Testis (tissue), 3 donors: ENCODE results near the gene AK1. TPM values are rescaled to one million over a fixed set of nuclear protein-coding genes. Genes with fewer than 3 reads are reported as not detected.

Source experiments
- DNase-seq: peaks from one replicate; pipeline ENCODE4 v3.0.0-alpha.2; 2019
- H3K27ac ChIP-seq, 2 donors: fragments of 200-600 bp; sonication (generic); one replicate each; pipeline ENCODE4 v1.5.1; 2019
- H3K27me3 ChIP-seq: fragments of 200-600 bp; sonication (generic); one replicate; pipeline ENCODE4 v1.5.1; 2019
- H3K36me3 ChIP-seq: fragments of 200-600 bp; sonication (generic); one replicate; pipeline ENCODE4 v1.5.1; 2017; ENCODE audit warnings: low read depth; ENCODE audit errors: missing control alignments
- H3K4me1 ChIP-seq: fragments of 200-600 bp; sonication (generic); one replicate; pipeline ENCODE4 v1.5.1; 2019
- H3K4me3 ChIP-seq, 2 donors: fragments of 200-600 bp; sonication (generic); one replicate each; pipeline ENCODE4 v1.5.1; 2017 to 2019
- H3K9me3 ChIP-seq: fragments of 200-600 bp; sonication (generic); one replicate; pipeline ENCODE4 v1.5.1; 2017
- CTCF ChIP-seq, 3 experiments: fragments of 450-650 bp in 2 of 3; fragments of 200-600 bp in 1 of 3; sonication (generic) in 1 of 3; IDR thresholded peaks; one replicate each; pipeline ENCODE4 v1.5.1; 2016 to 2019; ENCODE audit warnings: antibody characterized with exemption in 3 of 3, mild to moderate bottlenecking in 2 of 3, moderate library complexity in 1 of 3
- POLR2A ChIP-seq: fragments of 450-650 bp; IDR thresholded peaks from one replicate; pipeline ENCODE4 v1.6.1; 2017; ENCODE audit warnings: antibody characterized with exemption, mild to moderate bottlenecking, moderate library complexity
- WGBS, 2 donors: methylation state at CpG; one replicate each; pipeline ENCODE4 v1.1.5; 2018; 5-methylcytosine and 5-hydroxymethylcytosine counted together
- intact Hi-C: fragments of 100-400 bp; cut with DNase I; formaldehyde crosslinking; loops from one replicate; pipeline ENCODE4 v1.15.1; 2023; ENCODE audit warnings: low total_unique reads
- polyA plus RNA-seq: library from polyadenylated mRNA; stranded (reverse); fragments of 350-450 nt; fragmentation: Illumina TruSeq; extraction: RNeasy Lipid Tissue Mini Kit (QIAGEN cat#74804); gene quantifications from one replicate; pipeline ENCODE4 v1.2.3, GENCODE V29; 2014; ENCODE audit warnings: low read depth, low replicate concordance; ENCODE audit not compliant: insufficient read depth
- total RNA-seq, 2 donors: library from RNA; depleted of rRNA; stranded (reverse); fragments of >200 nt; gene quantifications; one replicate each; pipeline ENCODE4 v1.2.3, GENCODE V29; 2016

Gene AK1
- total and polyA plus RNA-seq, 3 donors from 2014 or later, result 86.7 to 154 (median 103) TPM

DNA sequence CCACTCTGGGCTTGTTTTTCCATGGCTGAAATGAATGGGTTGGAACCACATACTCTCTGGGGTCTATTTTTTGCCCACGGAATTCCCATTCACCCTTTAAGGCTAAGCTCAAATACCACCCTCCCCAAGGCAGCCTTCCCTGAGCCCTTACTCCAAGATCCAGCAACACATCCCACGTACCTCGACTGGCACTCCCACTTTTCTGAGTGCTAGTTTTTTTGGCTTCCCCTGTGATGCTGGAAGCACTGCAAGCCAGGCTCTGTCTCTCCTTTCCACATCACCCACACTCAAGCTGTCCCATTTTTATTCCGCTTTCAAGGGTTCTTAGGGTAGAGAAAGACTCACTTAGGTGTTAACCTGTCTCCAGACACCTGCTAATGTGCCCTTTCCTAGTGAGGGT, 15.9 kb upstream of the AK1 start:
- H3K27ac ChIP-seq, result no peak overlapping the region
- DNase-seq, result no peak
- intact Hi-C loops, result no loop called here
- no peaks in the 10 kb centered on the region for H3K27me3 ChIP-seq
- 90 to 92% methylated on average over 4 of the region's 4 CpGs for WGBS, 2 donors
- H3K4me3 ChIP-seq, result no peak overlapping the region
- H3K9me3 ChIP-seq, result no peaks in the 10 kb centered on the region
- TF ChIP-seq POLR2A (no peak), CTCF (IDR thresholded peaks at IDR 0.05) (no peak)
- H3K4me1 ChIP-seq, result peaks cover 20% of the 10 kb centered on the region
- no peaks in the 10 kb centered on the region for H3K36me3 ChIP-seq

DNA sequence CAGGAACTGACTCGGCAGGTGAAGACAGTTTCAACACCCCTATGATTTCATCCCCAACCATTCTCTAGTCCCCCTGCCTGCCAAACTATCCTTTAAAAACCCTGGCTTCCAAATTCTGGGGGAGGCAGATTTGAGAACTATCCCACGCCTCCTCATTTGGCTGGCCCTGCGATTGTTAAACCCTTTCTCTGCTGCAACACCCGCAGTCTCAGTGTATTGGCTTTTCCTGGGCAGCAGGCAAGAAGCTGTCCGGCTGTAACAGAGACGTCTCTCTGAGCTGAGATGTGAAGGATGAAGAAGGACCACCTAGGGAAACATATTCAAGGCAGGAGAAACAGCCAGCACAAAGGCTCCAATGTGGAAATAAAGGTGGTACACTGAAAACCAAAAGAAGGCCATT, 15.4 kb upstream of the AK1 start:
- WGBS, 2 donors, result 84 to 88% methylated on average over 6 of the region's 6 CpGs

DNA sequence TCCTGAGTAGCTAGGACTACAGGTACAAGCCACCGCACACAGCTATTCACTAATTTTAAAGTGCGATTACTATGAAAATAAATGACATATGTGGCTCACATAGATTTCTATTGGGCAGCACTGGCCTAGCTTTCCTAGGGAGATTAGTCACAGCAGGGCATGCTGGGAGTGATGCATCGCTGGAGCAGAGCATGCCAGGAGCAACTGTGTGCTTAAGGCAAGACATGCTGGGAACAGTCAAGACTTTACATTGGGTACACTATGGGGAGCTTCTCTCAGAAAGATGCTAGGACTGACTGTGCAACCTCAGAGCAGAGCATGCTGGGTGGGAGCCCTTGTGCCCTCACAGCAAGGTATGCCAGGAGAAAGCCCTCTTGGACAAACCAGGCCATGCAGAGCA, 12.6 kb upstream of the AK1 start:
- no peak overlapping the region for H3K27ac ChIP-seq
- TF ChIP-seq CTCF (IDR thresholded peaks at IDR 0.05), result no peak
- TF ChIP-seq POLR2A, result no peak
- H3K9me3 ChIP-seq, result no peaks in the 10 kb centered on the region
- H3K4me1 ChIP-seq, result peaks cover 15% of the 10 kb centered on the region
- no peak for DNase-seq
- no peaks in the 10 kb centered on the region for H3K27me3 ChIP-seq
- WGBS, 2 donors, result 91 to 100% methylated on average over 3 of the region's 3 CpGs
- H3K4me3 ChIP-seq, result no peak overlapping the region
- intact Hi-C loops, result no loop called here
- H3K36me3 ChIP-seq, result no peaks in the 10 kb centered on the region

More for the DNA sequence above, 15.4 kb upstream of the AK1 start:
- no peaks in the 10 kb centered on the region for H3K27me3 ChIP-seq
- H3K4me3 ChIP-seq, result no peak overlapping the region
- no peaks in the 10 kb centered on the region for H3K36me3 ChIP-seq
- intact Hi-C loops, result no loop called here
- H3K9me3 ChIP-seq, result no peaks in the 10 kb centered on the region
- DNase-seq, result no peak
- H3K4me1 ChIP-seq, result peaks cover 17% of the 10 kb centered on the region
- TF ChIP-seq CTCF (IDR thresholded peaks at IDR 0.05) (no peak), POLR2A (no peak)
- H3K27ac ChIP-seq, result no peak overlapping the region

GRCh38 chr9:127887792-127888191, 10.3 kb upstream of the AK1 start:
- WGBS, 2 donors, result 76 to 77% methylated on average over 2 of the region's 2 CpGs
- Histone ChIP-seq H3K27ac (no peak overlapping the region), H3K9me3 (no peaks in the 10 kb centered on the region), H3K27me3 (no peaks in the 10 kb centered on the region), H3K4me3 (no peak overlapping the region), H3K4me1 (peaks cover 26% of the 10 kb centered on the region), H3K36me3 (no peaks in the 10 kb centered on the region)
- TF ChIP-seq CTCF (IDR thresholded peaks at IDR 0.05) (peak in 1 of 3 experiments; percentile 22), POLR2A (no peak)
- DNase-seq, result no peak
- intact Hi-C loops, result no loop called here

- peak; percentile 70 for DNase-seq
- 60 to 72% methylated on average over 17 of the region's 18 CpGs for WGBS, 2 donors
- intact Hi-C loops, result no loop called here
- no peak overlapping the region for H3K27ac ChIP-seq
- peaks cover 26% of the 10 kb centered on the region for H3K4me1 ChIP-seq
- H3K4me3 ChIP-seq, result no peak overlapping the region
- H3K36me3 ChIP-seq, result no peaks in the 10 kb centered on the region
- H3K9me3 ChIP-seq, result no peaks in the 10 kb centered on the region
- H3K27me3 ChIP-seq, result no peaks in the 10 kb centered on the region
- TF ChIP-seq POLR2A (no peak), CTCF (IDR thresholded peaks at IDR 0.05) (no peak)
These were observed 9.0 kb upstream of the AK1 start for GRCh38 chr9:127886401-127886972.
